EL (cell line): Measurements from ENCODE around the gene TMEM100.
A peak's percentile ranks its signal among the peaks of the same experiment; 100 is the strongest.

Source experiments
- DNase-seq: peaks from one replicate; pipeline ENCODE4 v3.0.0-alpha.2; 2016

The TMEM100 gene

GRCh38 chr17:55743103-55743679, 20.5 kb upstream of the TMEM100 start:
- peak; percentile 18 for DNase-seq

- no peak for DNase-seq
Measured at GRCh38 chr17:55742272-55743102, 19.8 kb upstream of the TMEM100 start.

GRCh38 chr17:55741356-55741700, 18.7 kb upstream of the TMEM100 start:
- no peak for DNase-seq

GRCh38 chr17:55740511-55741355, 18.1 kb upstream of the TMEM100 start:
- no peak for DNase-seq

- no peak for DNase-seq
Measured at GRCh38 chr17:55737976-55738501, 15.4 kb upstream of the TMEM100 start.

GRCh38 chr17:55735731-55736405, 13.2 kb upstream of the TMEM100 start:
- peak; percentile 57 for DNase-seq

- DNase-seq: peak; percentile 18
Measured at GRCh38 chr17:55734128-55734781, 11.6 kb upstream of the TMEM100 start.

GRCh38 chr17:55731586-55732250, 9.1 kb upstream of the TMEM100 start:
- DNase-seq: no peak

GRCh38 chr17:55730808-55731207, 8.1 kb upstream of the TMEM100 start:
- DNase-seq: no peak

- DNase-seq: no peak
Measured at GRCh38 chr17:55730380-55730779, 7.7 kb upstream of the TMEM100 start.

GRCh38 chr17:55729484-55729883, 6.8 kb upstream of the TMEM100 start:
- DNase-seq: no peak

GRCh38 chr17:55728833-55729232, 6.2 kb upstream of the TMEM100 start:
- no peak for DNase-seq

- no peak for DNase-seq
Measured at GRCh38 chr17:55728361-55728760, 5.7 kb upstream of the TMEM100 start.

- no peak for DNase-seq
Measured at GRCh38 chr17:55727920-55728319, 5.3 kb upstream of the TMEM100 start.

GRCh38 chr17:55727275-55727674, 4.6 kb upstream of the TMEM100 start:
- DNase-seq: no peak

- DNase-seq: peak; percentile 92
Measured at GRCh38 chr17:55726440-55726839, 3.8 kb upstream of the TMEM100 start.

- no peak for DNase-seq
Measured at GRCh38 chr17:55723488-55723848, 804 bp upstream of the TMEM100 start.

GRCh38 chr17:55722016-55722736, 488 bp downstream of the TMEM100 start:
- DNase-seq: no peak

- DNase-seq: no peak
Measured at GRCh38 chr17:55720919-55721836, 1.5 kb downstream of the TMEM100 start.
